ENCODE measurements around the gene JSRP1.

JSRP1 gene

GRCh38 chr19:2232286-2233151 is 23.7 kb downstream of the JSRP1 start:
- no peak for DNase-seq

DNA sequence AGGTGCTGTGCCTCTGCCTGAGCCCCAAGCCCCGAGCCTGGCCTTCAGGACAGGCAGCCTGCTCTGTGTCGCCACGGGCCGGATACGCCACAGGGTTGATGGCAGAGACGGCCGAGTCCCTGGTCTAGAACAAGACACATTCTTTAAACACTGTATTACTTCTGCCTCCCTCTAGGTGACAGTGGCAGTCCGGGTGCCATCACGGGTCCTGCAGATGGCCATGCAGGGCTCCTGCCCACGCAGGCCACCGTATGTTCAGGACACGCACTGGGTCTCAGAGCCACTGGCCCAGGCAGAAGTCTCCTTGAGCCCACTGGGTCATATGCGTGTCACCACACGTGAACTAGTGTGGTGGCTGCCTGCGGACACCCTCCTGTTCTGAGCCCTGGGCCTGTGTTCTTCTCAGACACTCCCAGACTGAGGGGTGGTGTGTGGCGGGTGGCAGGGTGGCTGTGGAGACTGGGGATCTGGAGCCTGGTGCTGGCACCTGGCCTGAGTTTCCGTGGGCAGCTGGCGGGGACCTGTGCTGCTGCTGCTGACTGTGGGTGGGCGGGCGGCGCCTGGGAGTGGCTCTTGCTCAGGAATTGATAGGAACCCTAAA is 24.5 kb downstream of the JSRP1 start:
- DNase-seq: no peak

- no peak for DNase-seq
Observed at GRCh38 chr19:2230807-2231533, 25.2 kb downstream of the JSRP1 start.

- DNase-seq: no peak
Observed at GRCh38 chr19:2230033-2230531, 26.1 kb downstream of the JSRP1 start.

GRCh38 chr19:2229103-2230032 is 26.8 kb downstream of the JSRP1 start:
- no peak for DNase-seq

DNA sequence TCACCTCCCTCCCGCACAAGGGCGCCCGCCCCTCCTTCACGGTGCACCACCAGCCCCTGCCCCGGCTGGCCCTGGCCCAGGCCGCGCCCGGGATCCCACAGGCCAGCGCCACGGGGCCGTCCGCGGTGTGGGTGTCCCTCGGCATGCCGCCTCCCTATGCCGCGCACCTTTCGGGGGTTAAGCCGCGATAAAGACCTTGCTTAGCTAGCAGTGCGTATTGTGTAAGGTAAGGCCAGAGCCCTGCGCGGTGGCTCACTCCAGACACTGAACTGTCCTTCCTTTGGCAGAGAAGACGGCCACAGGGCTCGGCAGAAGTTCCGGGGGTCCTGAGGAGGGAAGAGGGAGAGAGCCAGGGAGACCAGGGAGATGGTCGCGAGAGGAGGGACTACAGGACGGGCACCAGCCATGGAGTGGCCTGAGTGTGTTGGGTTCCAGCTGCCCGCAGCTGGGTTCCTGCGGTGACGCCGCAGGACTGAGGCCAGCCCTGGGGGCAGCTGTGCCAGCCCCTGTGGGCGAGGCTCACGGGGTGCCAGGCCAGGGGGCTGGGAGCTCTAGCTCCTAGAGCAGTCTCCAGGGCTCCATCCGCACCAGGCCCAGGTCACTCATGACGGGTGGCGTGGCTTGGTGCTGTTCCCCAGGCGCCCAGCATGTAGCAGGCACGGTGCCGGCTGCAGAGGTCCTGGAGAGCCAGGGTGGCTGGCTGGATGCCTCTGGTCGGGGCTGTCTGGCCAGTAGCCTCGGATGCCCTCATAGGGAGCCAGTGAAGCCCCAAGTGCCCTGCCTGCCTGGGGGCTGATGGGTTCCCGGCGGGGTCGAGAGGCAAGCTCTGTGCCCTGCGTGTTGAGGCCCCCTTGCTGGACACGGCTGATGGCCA is 27.8 kb downstream of the JSRP1 start:
- no peak for DNase-seq

- DNase-seq: no peak
Observed at GRCh38 chr19:2227415-2228156, 28.6 kb downstream of the JSRP1 start.

- DNase-seq: no peak
Observed at GRCh38 chr19:2226840-2227360, 29.3 kb downstream of the JSRP1 start.

DNA sequence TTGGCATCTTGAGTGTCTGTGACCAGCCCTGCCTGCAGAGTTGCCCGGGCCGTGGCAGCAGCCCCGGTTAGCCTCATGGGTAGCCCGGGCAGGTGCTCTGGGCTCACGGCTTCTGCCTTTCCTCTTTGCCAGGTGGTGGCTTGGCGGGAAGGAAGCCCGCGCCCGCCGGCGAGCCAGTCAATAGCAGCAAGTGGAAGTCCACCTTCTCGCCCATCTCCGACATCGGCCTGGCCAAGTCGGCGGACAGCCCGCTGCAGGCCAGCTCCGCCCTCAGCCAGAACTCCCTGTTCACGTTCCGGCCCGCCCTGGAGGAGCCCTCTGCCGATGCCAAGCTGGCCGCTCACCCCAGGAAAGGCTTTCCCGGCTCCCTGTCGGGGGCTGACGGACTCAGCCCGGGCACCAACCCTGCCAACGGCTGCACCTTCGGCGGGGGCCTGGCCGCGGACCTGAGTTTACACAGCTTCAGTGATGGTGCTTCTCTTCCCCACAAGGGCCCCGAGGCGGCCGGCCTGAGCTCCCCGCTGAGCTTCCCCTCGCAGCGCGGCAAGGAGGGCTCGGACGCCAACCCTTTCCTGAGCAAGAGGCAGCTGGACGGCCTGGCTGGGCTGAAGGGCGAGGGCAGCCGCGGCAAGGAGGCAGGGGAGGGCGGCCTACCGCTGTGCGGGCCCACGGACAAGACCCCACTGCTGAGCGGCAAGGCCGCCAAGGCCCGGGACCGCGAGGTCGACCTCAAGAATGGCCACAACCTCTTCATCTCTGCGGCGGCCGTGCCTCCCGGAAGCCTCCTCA is 30.0 kb downstream of the JSRP1 start:
- no peak for DNase-seq

DNA sequence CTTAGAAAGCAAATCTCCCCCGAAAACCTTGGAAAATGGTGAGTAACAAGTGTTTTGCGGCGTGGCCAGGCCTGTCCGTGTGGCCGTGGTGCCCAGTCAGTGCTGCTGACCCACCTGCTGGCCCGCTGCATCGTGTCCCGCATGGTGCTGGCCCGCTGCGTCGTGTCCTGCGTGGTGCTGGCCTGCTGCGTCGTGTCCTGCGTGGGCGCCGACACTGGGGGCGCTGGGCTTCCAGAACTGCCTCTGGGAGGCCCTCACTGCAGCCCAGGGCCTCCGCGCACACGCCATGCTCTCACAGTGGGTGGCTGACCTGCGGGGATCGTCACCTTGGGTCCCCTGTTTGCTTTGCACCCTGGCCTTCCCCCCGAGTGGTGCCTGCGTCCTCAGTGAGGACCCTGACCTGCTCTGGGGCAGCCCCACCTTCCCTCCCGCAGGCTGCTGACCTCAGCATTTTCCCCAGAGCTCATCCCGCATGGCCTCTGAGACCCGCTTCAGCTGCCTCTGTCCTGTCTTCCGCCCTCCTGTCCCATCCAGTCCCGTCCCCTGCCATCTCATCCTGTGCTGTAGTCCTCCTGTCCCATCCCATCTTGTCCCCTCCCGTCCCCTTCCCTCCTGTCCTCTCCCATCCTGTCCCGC is 30.7 kb downstream of the JSRP1 start:
- no peak for DNase-seq

DNA sequence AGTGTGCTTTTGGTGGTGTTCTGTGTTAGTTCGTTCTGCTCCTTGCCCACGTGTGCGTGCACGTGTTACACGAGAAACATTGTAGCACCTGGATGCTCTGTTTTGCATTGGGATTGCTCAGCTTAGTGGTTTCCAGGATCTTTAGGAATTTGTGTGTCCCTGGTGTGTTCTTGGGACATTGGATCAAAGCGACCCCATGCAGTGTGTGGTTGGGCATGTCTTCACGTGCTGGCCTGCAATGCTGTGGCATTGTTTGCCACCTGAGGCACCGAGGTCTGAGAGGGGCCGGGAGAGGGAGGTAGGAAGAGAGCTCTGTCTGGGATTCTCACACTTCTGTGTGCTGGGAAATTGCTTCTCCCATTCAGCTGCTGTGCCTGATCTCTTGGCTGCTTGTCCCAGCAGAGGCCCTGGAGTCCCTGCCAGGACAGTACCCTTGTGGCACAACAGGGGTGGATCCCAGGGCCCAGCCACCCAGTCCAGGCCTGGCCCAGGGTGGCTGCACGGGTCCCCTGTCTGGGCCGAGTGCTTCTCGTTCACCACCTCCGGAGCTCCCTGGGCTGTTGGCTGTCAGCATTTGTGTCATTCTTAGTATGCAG is 31.4 kb downstream of the JSRP1 start:
- DNase-seq: no peak

DNA sequence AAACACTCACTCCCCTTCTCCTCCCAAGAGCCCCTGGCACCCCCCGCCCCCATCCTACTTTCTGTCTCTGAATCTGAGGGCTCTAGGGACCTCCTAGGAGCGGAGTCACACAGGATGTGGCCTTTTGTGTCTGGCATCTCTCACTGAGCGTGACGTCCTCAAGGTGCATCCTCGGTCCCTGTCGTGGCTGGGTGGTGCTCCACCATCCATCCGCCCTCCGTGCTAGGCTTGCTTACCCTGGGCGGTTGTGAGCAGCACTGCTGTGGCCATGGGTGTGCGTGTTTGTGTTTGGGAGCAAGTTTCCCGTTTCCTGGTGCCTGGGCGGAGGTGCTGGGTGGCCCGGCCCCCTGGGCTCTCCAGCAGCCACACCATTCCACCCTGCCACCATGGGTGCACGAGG is 32.3 kb downstream of the JSRP1 start:
- DNase-seq: no peak

DNA sequence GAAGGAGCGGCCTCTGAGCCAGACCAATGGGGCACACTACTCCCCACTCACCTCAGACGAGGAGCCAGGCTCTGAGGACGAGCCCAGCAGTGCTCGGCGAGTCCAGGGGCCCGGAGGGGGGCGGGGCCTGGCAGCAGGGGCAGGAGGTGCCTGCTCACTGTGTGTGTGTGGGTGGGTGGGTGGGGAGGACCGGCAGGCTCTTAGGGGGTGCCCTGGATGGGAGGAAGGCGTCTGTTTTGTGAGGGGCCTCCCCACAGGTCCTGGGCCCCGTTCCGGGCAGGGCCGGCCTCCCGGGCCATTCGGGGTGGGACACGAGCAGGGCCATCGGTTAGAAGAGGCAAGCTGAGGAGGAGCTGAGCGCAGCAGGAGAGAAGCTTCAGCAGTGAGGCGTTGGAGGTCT is 32.8 kb downstream of the JSRP1 start:
- DNase-seq: no peak

DNA sequence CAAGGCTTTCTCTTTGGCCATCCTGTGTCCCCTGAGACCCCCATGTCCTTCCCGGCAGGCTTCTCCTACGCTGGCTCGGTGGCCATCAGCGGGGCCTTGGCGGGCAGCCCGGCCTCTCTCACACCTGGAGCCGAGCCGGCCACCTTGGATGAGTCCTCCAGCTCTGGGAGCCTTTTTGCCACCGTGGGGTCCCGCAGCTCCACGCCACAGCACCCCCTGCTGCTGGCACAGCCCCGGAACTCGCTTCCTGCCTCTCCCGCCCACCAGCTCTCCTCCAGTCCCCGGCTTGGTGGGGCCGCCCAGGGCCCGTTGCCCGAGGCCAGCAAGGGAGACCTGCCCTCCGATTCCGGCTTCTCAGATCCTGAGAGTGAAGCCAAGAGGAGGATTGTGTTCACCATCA is 34.3 kb downstream of the JSRP1 start:
- no peak for DNase-seq

- DNase-seq: no peak
Observed at GRCh38 chr19:2221250-2221831, 34.9 kb downstream of the JSRP1 start.

DNA sequence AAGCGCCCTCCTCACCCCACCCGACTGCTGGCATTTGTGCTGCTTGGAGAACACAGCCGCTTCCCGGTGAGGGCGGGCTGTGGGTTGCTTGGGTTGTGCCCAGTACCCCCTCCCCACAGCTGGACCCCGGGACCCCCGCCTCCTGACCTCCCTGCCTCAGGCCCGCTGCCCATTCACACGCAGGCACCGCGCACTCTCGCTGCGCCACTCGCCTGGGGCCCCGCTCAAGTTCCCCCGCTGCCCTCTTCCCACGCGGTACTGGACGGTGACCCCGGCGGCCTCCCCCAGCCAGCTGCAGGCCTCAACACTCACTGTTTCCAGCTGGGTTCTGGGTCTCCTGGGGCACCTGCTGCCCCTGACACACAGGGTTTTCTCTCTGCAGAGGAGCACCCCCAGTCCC is 36.5 kb downstream of the JSRP1 start:
- DNase-seq: no peak

DNA sequence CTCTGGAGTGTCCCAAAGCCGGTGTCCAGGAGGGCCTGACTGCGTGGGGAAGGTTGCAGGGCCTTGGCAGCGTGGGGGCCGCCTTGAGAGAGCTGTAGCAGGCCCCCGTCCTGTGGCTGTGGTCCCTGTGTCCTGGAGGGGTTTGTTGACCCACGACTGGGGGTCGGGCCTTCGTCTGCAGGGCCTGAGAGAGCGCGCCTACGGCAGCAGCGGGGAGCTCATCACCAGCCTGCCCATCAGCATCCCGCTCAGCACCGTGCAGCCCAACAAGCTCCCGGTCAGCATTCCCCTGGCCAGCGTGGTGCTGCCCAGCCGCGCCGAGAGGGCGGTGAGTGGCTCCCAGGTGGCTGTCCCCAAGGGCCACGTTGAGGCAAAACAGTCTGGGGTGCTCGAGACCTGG is 38.6 kb downstream of the JSRP1 start:
- no peak for DNase-seq
